Stomach (tissue), 9 donors: ENCODE data around the gene CGB8. TPM values are rescaled to one million over a fixed set of nuclear protein-coding genes. Genes with fewer than 3 reads are reported as not detected.
"Not testable (repeated sequence)": the region's sequence is repeated elsewhere in the genome, so short reads cannot be mapped to it uniquely, and the experiment has no call there.

ENCODE experiments used
- DNase-seq, 2 donors: peaks; one replicate each; pipeline versions ENCODE4 v3.0.0 to v3.0.0-alpha.2; 2013 to 2019
- H3K27ac ChIP-seq, 5 donors: fragments of 200-600 bp in 4 of 5; sonication (generic) in 4 of 5; one replicate each; pipeline ENCODE4 v1.5.1; 2013 to 2019; ENCODE audit warnings: mild to moderate bottlenecking in 1 of 5, moderate library complexity in 1 of 5
- H3K27me3 ChIP-seq, 3 donors: fragments of 200-600 bp; sonication (generic); one replicate each; pipeline ENCODE4 v1.5.1; 2017 to 2019; ENCODE audit warnings: mixed run types in 1 of 3
- H3K36me3 ChIP-seq, 4 donors: fragments of 200-600 bp; sonication (generic); 1 replicate in 3 of 4; 2 replicates in 1 of 4; pipeline ENCODE4 v1.5.1; 2016 to 2019
- H3K4me1 ChIP-seq, 4 donors: fragments of 200-600 bp; sonication (generic); one replicate each; pipeline ENCODE4 v1.5.1; 2016 to 2019
- H3K4me3 ChIP-seq, 4 donors: fragments of 200-600 bp; sonication (generic) in 3 of 4; one replicate each; pipeline ENCODE4 v1.5.1; 2016 to 2019; ENCODE audit warnings: mild to moderate bottlenecking in 1 of 4
- H3K9me3 ChIP-seq, 4 donors: fragments of 200-600 bp; sonication (generic); one replicate each; pipeline ENCODE4 v1.5.1; 2016 to 2019
- EP300 ChIP-seq: sonication (generic); formaldehyde crosslinking; IDR thresholded peaks from one replicate; pipeline ENCODE4 v1.6.1; 2017; ENCODE audit warnings: antibody characterized with exemption
- POLR2A ChIP-seq, 4 donors: fragments of 450-650 bp; IDR thresholded peaks; one replicate each; pipeline ENCODE4 v1.6.1; 2016; ENCODE audit warnings: antibody characterized with exemption in 4 of 4, control low read depth in 2 of 4, mild to moderate bottlenecking in 1 of 4, moderate library complexity in 1 of 4
- POLR2AphosphoS5 ChIP-seq, 3 donors: sonication (generic); formaldehyde crosslinking; IDR thresholded peaks; one replicate each; pipeline ENCODE4 v1.6.1; 2016; ENCODE audit warnings: antibody characterized with exemption in 3 of 3
- WGBS, 5 donors: extraction: QIAGEN DNeasy Blood & Tissue Kit in 3 of 5; methylation state at CpG; one replicate each; pipeline versions ENCODE4 v1.1.5 to v1.1.7; 2013 to 2018; 5-methylcytosine and 5-hydroxymethylcytosine counted together
- intact Hi-C: fragments of 100-400 bp; cut with DNase I; formaldehyde crosslinking; loops from one replicate; pipeline ENCODE4 v1.15.1; 2023; ENCODE audit warnings: low total_unique reads
- polyA plus RNA-seq, 3 donors: library from polyadenylated mRNA; stranded (reverse); fragments of 200-250 nt; gene quantifications; one replicate each; pipeline ENCODE4 v1.2.3, GENCODE V29; 2013
- total RNA-seq, 5 donors: library from RNA; depleted of rRNA; stranded (reverse); fragments of >200 nt; gene quantifications; one replicate each; pipeline versions ENCODE4 v1.1.0 to v1.2.3, GENCODE V29; 2014 to 2016
- TF ChIP-seq, protein P1 (sequence below), 7 experiments: fragments of 450-650 bp in 4 of 7; fragments of 200-600 bp in 3 of 7; sonication (generic) in 3 of 7; IDR thresholded peaks; one replicate each; pipeline ENCODE4 v1.5.1; 2016 to 2019; ENCODE audit warnings: antibody characterized with exemption in 7 of 7, control low read depth in 2 of 7, mild to moderate bottlenecking in 1 of 7
- donor health status: healthy with polysubstance abuse.
- donor health status: Bipolar disorder and iron deficiency.
- donor health status: healthy.

CGB8 gene
- total and polyA plus RNA-seq, 8 donors: not detected

DNA sequence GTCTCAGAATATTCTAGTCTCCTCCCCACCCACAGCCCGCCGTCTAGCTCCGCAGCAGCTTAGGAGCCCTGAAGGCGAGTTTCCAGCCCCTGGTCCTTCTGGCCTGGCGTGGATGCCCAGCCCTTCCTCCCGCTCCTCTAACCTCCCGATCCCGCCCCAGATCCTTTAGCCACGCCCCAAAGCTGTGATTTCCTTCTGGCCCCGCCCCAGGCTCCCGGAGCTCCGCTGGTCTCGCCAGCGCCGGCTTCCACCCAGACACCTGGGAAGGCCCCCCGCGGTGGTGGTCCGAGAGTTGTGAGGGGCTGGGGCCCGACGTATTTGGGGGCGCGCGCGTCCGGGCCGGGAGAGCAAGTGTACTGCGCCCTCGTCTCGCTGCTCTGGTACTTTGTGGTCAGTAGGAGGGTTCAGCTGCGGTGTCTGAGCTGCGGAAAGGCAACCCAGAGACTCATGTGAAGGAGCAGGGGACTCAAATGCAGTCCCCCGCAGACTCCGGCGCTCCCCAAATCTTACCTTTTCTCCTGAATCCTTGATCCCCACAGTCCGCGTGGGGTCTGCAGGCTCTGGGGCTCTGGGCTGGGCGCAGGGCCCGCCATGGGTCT, 8.8 kb upstream of the CGB8 start, which contains the start of gene CGB7:
Gene CGB7, minus strand, starts transcription at position 114 of the 599 bp plus-strand sequence. CDS start 2,374 bp downstream, outside the sequence.
- H3K27ac ChIP-seq: peak within 1 kb of the TSS in 1 of 5 donors; percentile 5
- intact Hi-C loops: no loop called here
- H3K27me3 ChIP-seq: peaks cover 0 to 76% (median 46%) of the 10 kb centered on the region in 3 donors
- WGBS, 5 donors: 1 to 6% (median 4%) methylated on average over 15 to 38 of the region's 38 CpGs
- H3K4me3 ChIP-seq: peak within 1 kb of the TSS; percentile 52 to 58 (median 57)
- TF ChIP-seq POLR2AphosphoS5 (IDR thresholded peaks at IDR 0.05) (no peak), EP300 (no peak), POLR2A (IDR thresholded peaks at IDR 0.05) (no peak)
- TF ChIP-seq, protein P1, sequence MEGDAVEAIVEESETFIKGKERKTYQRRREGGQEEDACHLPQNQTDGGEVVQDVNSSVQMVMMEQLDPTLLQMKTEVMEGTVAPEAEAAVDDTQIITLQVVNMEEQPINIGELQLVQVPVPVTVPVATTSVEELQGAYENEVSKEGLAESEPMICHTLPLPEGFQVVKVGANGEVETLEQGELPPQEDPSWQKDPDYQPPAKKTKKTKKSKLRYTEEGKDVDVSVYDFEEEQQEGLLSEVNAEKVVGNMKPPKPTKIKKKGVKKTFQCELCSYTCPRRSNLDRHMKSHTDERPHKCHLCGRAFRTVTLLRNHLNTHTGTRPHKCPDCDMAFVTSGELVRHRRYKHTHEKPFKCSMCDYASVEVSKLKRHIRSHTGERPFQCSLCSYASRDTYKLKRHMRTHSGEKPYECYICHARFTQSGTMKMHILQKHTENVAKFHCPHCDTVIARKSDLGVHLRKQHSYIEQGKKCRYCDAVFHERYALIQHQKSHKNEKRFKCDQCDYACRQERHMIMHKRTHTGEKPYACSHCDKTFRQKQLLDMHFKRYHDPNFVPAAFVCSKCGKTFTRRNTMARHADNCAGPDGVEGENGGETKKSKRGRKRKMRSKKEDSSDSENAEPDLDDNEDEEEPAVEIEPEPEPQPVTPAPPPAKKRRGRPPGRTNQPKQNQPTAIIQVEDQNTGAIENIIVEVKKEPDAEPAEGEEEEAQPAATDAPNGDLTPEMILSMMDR (IDR thresholded peaks at IDR 0.05): no peak
- peaks cover 24 to 29% (median 25%) of the 10 kb centered on the region in 4 donors for H3K4me1 ChIP-seq
- peak; percentile 81 to 83 for DNase-seq
- H3K36me3 ChIP-seq: no peaks in the 10 kb centered on the region
- no peaks in the 10 kb centered on the region for H3K9me3 ChIP-seq

DNA sequence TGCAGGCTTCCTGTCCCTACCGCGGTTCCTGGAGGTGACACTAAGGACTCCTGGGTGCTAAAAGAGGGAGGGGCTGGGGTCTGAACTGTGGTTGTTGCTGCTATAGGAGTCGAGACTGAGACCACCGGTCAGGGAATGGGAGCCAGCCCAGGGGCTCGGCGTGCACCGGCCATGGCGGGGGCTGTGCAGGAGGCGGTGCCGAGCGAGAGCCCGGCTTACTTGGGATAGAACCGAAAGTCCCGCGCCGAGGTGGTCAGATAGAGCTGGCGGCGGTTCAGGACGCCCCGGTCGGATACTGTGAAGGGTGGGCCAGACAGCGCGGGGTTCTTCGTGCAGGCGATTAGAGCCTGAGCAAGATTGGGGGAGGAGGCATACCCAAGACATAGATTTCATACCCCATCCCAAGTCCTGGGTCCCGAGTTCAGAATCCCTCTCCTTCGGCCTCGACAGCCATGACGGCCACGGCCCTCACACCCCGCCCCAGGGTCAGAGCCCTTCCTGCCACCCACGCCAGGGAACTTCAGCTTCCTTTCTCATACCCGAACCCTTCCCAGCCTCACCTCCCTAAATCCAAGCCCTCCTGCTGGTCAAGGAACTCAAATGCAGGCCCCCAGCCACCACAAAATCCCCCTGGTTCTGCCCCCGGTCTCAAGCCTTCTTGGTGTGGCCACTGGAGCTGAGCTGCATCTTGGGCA, 8.1 kb upstream of the CGB8 start:
- H3K9me3 ChIP-seq, intact Hi-C loops, H3K36me3 ChIP-seq, DNase-seq, H3K27ac ChIP-seq: not testable (repeated sequence)
- WGBS, 5 donors: 3 to 5% (median 5%) methylated on average over 17 to 34 of the region's 34 CpGs
- Histone ChIP-seq H3K4me1 (peaks cover 24 to 29% (median 25%) of the 10 kb centered on the region in 4 donors), H3K27me3 (peaks cover 0 to 69% (median 46%) of the 10 kb centered on the region in 3 donors), H3K4me3 (peak overlapping the region; percentile 52 to 58 (median 57))

DNA sequence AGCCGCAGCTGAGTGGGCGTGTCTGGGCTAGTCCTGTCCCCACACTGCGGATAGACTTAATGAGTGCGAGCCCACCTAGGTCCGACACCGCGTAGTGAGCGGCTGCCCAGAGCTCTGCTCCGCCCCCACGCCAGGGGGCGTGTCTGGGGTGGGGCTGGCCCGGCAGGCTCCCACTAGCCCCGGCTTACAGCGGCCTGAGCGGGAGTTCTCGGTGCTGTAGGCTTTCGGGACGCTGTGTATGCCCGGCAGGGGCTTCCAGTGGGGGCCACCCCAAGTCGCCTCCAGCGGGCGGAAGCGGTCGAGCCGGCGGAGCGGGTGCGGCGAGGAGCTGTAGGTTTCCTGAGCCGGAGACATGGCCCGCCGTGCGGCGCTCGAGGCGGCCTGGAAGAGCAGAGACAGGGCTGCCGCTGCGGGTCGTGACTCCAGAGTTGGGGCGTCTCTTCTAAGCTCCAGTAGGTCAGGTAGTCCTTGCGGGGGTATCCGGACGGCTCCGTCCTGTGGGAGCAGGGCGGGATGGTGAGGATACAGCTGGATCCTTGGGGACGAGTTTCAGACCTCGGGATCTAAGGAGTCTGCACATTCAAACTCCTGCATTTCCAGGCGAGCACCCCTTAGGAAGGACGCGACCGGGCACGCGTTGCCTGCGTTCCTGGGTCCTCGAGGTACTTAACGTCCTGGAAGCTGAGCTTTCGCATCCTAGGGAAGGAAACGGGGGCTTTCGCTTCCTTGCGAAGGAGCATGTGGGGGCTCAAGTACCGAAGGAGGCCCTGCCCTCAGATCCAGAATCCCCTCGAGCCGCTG, 7.4 kb upstream of the CGB8 start:
- Histone ChIP-seq H3K36me3 (no peaks in the 10 kb centered on the region), H3K27me3 (peaks cover 0 to 61% (median 41%) of the 10 kb centered on the region in 3 donors), H3K27ac (peak overlapping the region in 1 of 5 donors; percentile 5), H3K4me1 (peaks cover 24 to 29% (median 25%) of the 10 kb centered on the region in 4 donors), H3K4me3 (peak overlapping the region; percentile 52 to 58 (median 57)), H3K9me3 (no peaks in the 10 kb centered on the region)
- DNase-seq: peak; percentile 60 to 79
- TF ChIP-seq, protein P1 (IDR thresholded peaks at IDR 0.05): peak in 4 of 7 experiments; percentile 15 to 46 (median 45)
- no peak for TF ChIP-seq EP300
- intact Hi-C loops: no loop called here
- WGBS, 5 donors: 1 to 6% (median 1%) methylated on average over 12 to 63 of the region's 63 CpGs

DNA sequence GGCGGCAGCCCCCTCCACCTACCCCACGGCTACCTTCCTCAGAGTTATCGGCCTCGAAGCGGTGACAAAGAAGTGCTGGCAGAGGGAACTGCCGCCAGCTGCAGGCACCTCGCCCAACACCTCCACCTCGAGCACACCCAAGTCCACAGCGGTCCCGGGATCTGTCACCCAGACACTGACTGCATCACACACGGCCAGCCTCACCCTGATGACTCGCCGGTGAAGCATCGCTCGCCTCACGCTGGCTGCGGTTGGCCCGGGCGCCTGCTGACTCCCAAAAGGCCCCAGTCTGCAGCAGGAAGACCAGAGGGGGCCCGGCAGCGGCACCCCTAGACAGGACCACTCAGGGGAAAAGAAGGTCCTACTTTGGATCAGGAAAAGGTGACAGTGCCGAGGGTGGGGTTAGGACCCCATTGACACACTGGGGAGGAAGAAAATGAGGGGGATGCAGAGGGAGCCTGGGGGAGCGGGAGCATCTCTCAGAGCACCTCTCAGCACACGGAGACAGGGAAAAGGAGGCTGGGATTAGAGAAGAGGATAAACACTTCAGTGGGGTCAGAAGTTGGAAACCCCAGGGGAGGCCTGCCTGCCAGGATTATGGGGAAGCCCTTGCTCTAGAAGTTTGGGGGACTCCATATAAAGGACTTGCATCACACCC, 1.6 kb upstream of the CGB8 start:
- H3K27me3 ChIP-seq: not testable (repeated sequence)
- WGBS, 5 donors: 59 to 67% (median 64%) methylated on average over 19 to 24 of the region's 24 CpGs

DNA sequence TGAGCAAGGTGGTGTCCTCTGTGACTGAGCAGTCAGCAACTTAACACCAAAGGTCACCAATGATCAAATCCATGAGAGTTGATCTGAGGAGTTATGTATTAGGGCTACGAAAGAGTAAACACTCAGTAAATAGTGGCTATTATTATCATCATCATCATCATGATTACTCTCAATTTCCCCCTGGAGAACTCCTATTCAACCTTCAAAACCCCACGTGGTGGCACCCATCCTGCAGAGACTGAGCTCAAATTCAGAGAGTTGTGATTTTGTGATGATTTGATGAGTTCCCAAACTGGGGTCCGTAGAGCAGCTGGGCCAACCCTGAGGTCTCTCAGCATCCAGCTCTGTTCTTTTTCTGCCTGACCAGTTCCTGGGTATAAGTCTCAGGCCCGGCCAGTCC, 923 bp upstream of the CGB8 start:
- DNase-seq, H3K36me3 ChIP-seq, H3K27ac ChIP-seq, H3K4me3 ChIP-seq, H3K27me3 ChIP-seq, H3K4me1 ChIP-seq, intact Hi-C loops, H3K9me3 ChIP-seq: not testable (repeated sequence)
- WGBS, 5 donors: 74 to 86% (median 77%) methylated on average over 3 of the region's 4 CpGs

More for the DNA sequence above, 1.6 kb upstream of the CGB8 start:
- DNase-seq, intact Hi-C loops, H3K9me3 ChIP-seq, H3K4me1 ChIP-seq, H3K4me3 ChIP-seq, H3K36me3 ChIP-seq, H3K27ac ChIP-seq: not testable (repeated sequence)

DNA sequence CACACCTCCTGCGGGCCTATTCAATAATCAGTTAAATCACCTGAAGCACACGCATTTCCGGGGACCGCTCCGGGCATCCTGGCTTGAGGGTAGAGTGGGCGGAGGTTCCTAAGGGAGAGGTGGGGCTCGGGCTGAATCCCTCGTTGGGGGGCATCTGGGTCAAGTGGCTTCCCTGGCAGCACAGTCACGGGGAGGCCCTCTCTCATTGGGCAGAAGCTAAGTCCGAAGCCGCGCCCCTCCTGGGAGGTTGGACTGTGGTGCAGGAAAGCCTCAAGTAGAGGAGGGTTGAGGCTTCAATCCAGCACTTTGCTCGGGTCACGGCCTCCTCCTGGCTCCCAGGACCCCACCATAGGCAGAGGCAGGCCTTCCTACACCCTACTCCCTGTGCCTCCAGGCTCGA, 5.4 kb downstream of the CGB8 start, which contains the start of gene CGB5:
Gene CGB5, plus strand, starts transcription at position 301 of the 400 bp plus-strand sequence. CDS start 362 bp downstream, outside the sequence.
- H3K4me3 ChIP-seq, H3K36me3 ChIP-seq, H3K4me1 ChIP-seq, H3K27me3 ChIP-seq, intact Hi-C loops, H3K27ac ChIP-seq, H3K9me3 ChIP-seq, DNase-seq: not testable (repeated sequence)
- WGBS, 5 donors: 55 to 62% (median 62%) methylated on average over 10 to 15 of the region's 15 CpGs

DNA sequence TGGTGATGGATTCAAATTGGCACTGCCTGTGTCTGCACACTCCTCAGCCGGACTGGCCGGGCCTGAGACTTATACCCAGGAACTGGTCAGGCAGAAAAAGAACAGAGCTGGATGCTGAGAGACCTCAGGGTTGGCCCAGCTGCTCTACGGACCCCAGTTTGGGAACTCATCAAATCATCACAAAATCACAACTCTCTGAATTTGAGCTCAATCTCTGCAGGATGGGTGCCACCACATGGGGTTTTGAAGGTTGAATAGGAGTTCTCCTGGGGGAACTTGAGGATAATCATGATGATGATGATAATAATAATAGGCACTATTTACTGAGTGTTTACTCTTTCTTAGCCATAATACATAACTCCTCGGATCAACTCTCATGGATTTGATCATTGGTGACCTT, 6.2 kb downstream of the CGB8 start:
- H3K9me3 ChIP-seq, intact Hi-C loops, H3K4me3 ChIP-seq, DNase-seq, H3K4me1 ChIP-seq, H3K27ac ChIP-seq, H3K36me3 ChIP-seq, H3K27me3 ChIP-seq: not testable (repeated sequence)
- WGBS, 5 donors: 73 to 92% (median 81%) methylated on average over 2 to 4 of the region's 4 CpGs
